K562 (cell line): ENCODE data around the gene PROM2. TPM values are rescaled to one million over a fixed set of nuclear protein-coding genes. Genes with fewer than 3 reads are reported as not detected.

Experiments
- ATAC-seq: fragments of 200-7000 bp; cut with Tn5 transposase; 3 replicates; pipeline ENCODE4 v1.9.1; 2020; ENCODE audit warnings: moderate library complexity
- BruUV-seq: library from RNA; stranded (reverse); fragments of 400-500 nt; replicated peaks from 2 replicates; lab custom pipeline; 2021; lab: Mats Ljungman, UMichigan
- CTCF ChIA-PET: fragments of 300-600 bp; formaldehyde crosslinking; extraction: SDS; loops from one replicate; lab custom pipeline; 2021; ENCODE audit warnings: low intra/inter-chr PET ratio; lab: Yijun Ruan, JAX
- POLR2A ChIA-PET: fragments of 300-600, 350-650 bp; sonication (Branson Sonifier 250); formaldehyde crosslinking; extraction: SDS; loops from one replicate; lab custom pipeline; 2021; ENCODE audit warnings: antibody characterized with exemption, inconsistent platforms; lab: Yijun Ruan, JAX
- DNase-seq, 4 experiments: peaks; one replicate each; pipeline versions ENCODE4 v3.0.0 to v3.0.0-alpha.2; 2011 to 2018; ENCODE audit warnings: low spot score in 3 of 4, mixed read lengths in 3 of 4; ENCODE audit errors: extremely low read depth in 1 of 4
- FAIRE-seq: peaks from 2 replicates; lab custom pipeline; 2011; peaks lifted over from hg19 to GRCh38; lab: Jason Lieb, UNC
- H2AFZ ChIP-seq: 2 replicates; pipeline ENCODE4 v1.6.0; 2011; ENCODE audit warnings: low read depth, low read length, control low read depth, inconsistent platforms
- H3K27ac ChIP-seq: fragments of 200-600 bp; 3 replicates; pipeline ENCODE4 v1.8.0; 2011; ENCODE audit warnings: low read depth, mild to moderate bottlenecking, control low read depth, inconsistent platforms, low read length, moderate library complexity, mixed read lengths; ENCODE audit errors: extremely low read depth
- H3K27me3 ChIP-seq, 2 experiments: fragments of 300-600 bp in 1 of 2; 2 replicates in 1 of 2; 3 replicates in 1 of 2; pipeline versions ENCODE4 v1.6.0 to v1.8.0; 2011; ENCODE audit warnings: inconsistent platforms in 2 of 2, low read length in 2 of 2, mild to moderate bottlenecking in 1 of 2, mixed read lengths in 1 of 2, moderate library complexity in 1 of 2; ENCODE audit not compliant: control insufficient read depth in 2 of 2, insufficient read depth in 2 of 2
- H3K36me3 ChIP-seq: fragments of 300-600 bp; 3 replicates; pipeline ENCODE4 v1.8.0; 2011; ENCODE audit warnings: mild to moderate bottlenecking, low read length, inconsistent platforms; ENCODE audit not compliant: control insufficient read depth, insufficient read depth
- H3K4me1 ChIP-seq, 2 experiments: fragments of 200-600 bp in 1 of 2; replicated peaks in 1 of 2; 2 replicates in 1 of 2; 3 replicates in 1 of 2; pipeline versions ENCODE4 v1.5.1 to v1.8.0; 2011; ENCODE audit warnings: inconsistent platforms in 2 of 2, low read length in 2 of 2, mild to moderate bottlenecking in 1 of 2, mixed read lengths in 1 of 2, moderate library complexity in 1 of 2; ENCODE audit not compliant: control insufficient read depth in 2 of 2, insufficient read depth in 2 of 2
- H3K4me2 ChIP-seq: 2 replicates; pipeline ENCODE4 v1.6.1; 2011; ENCODE audit warnings: low read length, control low read depth, inconsistent platforms, mixed read lengths; ENCODE audit not compliant: insufficient read depth
- H3K4me3 ChIP-seq: fragments of 200-600 bp; sonication (generic), shearing (Covaris generic); 2 replicates; pipeline ENCODE4 v1.5.1; 2016; ENCODE audit warnings: control low read depth, inconsistent platforms
- H3K79me2 ChIP-seq: fragments of 200-600 bp; 3 replicates; pipeline ENCODE4 v1.8.0; 2011; ENCODE audit warnings: low read length, inconsistent platforms; ENCODE audit not compliant: control insufficient read depth, insufficient read depth
- H3K9ac ChIP-seq, 2 experiments: 2 replicates each; pipeline versions ENCODE4 v1.6.0 to v1.6.1; 2011; ENCODE audit warnings: low read depth in 2 of 2, low read length in 2 of 2, control low read depth in 1 of 2, inconsistent platforms in 1 of 2, mild to moderate bottlenecking in 1 of 2, mixed read lengths in 1 of 2; ENCODE audit not compliant: insufficient read depth in 1 of 2
- H3K9me1 ChIP-seq: one replicate; pipeline ENCODE4 v1.6.0; 2011; ENCODE audit warnings: inconsistent platforms, mild to moderate bottlenecking, low read length, moderate library complexity; ENCODE audit not compliant: control insufficient read depth, insufficient read depth
- H3K9me3 ChIP-seq: replicated peaks from 2 replicates; pipeline ENCODE4 v1.5.1; 2011; ENCODE audit warnings: low read depth, low read length, inconsistent platforms; ENCODE audit not compliant: control insufficient read depth, insufficient read depth
- H4K20me1 ChIP-seq: replicated peaks from 2 replicates; pipeline ENCODE4 v1.6.1; 2011; ENCODE audit warnings: low read length, inconsistent platforms, mixed read lengths; ENCODE audit not compliant: control insufficient read depth, insufficient read depth
- NCOA4 ChIP-seq: fragments of 450-650 bp; IDR thresholded peaks from 2 replicates; pipeline ENCODE4 v1.6.1; 2018; ENCODE audit warnings: mild to moderate bottlenecking; ENCODE audit not compliant: partially characterized antibody
- SMAD1 ChIP-seq: fragments of 150-350 bp; IDR thresholded peaks from 2 replicates; pipeline ENCODE4 v1.6.1; 2014; ENCODE audit warnings: low read length, low read depth; ENCODE audit not compliant: partially characterized antibody
- ZNF431 ChIP-seq: sonication (generic); formaldehyde crosslinking; IDR thresholded peaks from 2 replicates; pipeline ENCODE4 v1.8.0; 2022; ENCODE audit warnings: mild to moderate bottlenecking, missing genetic modification reagents
- WGBS: fragments of 100-300 bp; shearing (Covaris generic); methylation state at CpG from one replicate; pipeline ENCODE4 v1.1.6; 2016; ENCODE audit warnings: low coverage, mixed read lengths; ENCODE audit not compliant: insufficient coverage; ENCODE audit errors: missing lambda C conversion rate; 5-methylcytosine and 5-hydroxymethylcytosine counted together
- in situ Hi-C: fragments of 300-500 bp; cut with MboI; formaldehyde crosslinking; loops from 4 replicates; pipeline ENCODE4 v1.15.0; 2018; ENCODE audit warnings: inconsistent platforms, mixed read lengths
- intact Hi-C: fragments of 100-400 bp; cut with micrococcal nuclease; formaldehyde crosslinking; loops from 2 replicates; pipeline ENCODE4 v1.14.2; 2022
- polyA plus RNA-seq, 8 experiments: library from polyadenylated mRNA; depleted of rRNA in 4 of 8; stranded (reverse) in 5 of 8; unstranded in 3 of 8; fragments of >200 nt; fragmentation: Nextera tagmentation in 2 of 8; fragmentation: Illumina TruSeq in 1 of 8; extraction: Ambion mirVana in 2 of 8; extraction: Trizol in 1 of 8; gene quantifications; 2 replicates each; pipeline versions ENCODE4 v1.2.1 to v1.2.3, GENCODE V29; 2011 to 2014; ENCODE audit warnings: inconsistent platforms in 1 of 8, missing spikeins in 1 of 8
- total RNA-seq, 7 experiments: library from RNA; depleted of rRNA in 6 of 7; stranded (reverse); fragments of >200 nt in 6 of 7; fragmentation: Illumina TruSeq in 2 of 7; extraction: Trizol in 2 of 7; gene quantifications; 2 replicates each; pipeline versions ENCODE4 v1.2.1 to v1.2.3, GENCODE V29; 2011 to 2021; ENCODE audit warnings: low replicate concordance in 1 of 7
- TF ChIP-seq, protein P1 (sequence below): fragments of 250-450 bp; sonication (Bioruptor Pico); IDR thresholded peaks from 2 replicates; pipeline ENCODE4 v1.8.0; 2022; ENCODE audit warnings: moderate library complexity, mild to moderate bottlenecking, inconsistent platforms

PROM2 gene
- total and polyA plus RNA-seq, 9 of the 15 experiments (the other 6 are each of a cell fraction or from before 2014, with no cell fraction given) = not detected

DNA sequence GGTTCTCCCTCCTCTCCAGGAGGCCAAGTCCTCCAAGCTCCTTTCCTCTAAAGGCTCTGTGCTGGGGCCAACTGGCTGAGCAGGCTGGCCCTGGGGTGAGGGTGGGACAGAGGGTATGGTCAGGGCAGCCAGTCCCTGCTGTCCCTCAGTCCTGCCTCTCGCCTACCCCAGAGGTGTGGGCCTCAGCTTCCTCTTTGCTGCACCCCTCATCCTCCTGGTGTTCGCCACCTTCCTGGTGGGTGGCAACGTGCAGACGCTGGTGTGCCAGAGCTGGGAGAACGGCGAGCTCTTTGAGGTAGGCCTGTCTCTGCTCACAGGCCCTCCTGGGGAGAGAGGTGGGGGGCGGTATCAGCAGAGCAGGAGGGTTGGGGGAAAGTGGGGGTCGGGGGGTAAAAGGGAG, 6.8 kb downstream of the PROM2 start:
- DNase-seq (no peak), ATAC-seq (no peak), FAIRE-seq (no peak)
- no peak for TF ChIP-seq NCOA4
- TF ChIP-seq ZNF431 = no peak
- BruUV-seq = no TSS peak
- Histone ChIP-seq H4K20me1 (no peaks in the 10 kb centered on the region), H3K79me2 (no peaks in the 10 kb centered on the region), H3K9me3 (no peaks in the 10 kb centered on the region), H3K27ac (no peak overlapping the region), H3K36me3 (no peaks in the 10 kb centered on the region), H3K9me1 (no peaks in the 10 kb centered on the region), H3K9ac (no peak overlapping the region), H3K27me3 (peaks cover 2 to 28% of the 10 kb centered on the region in 2 experiments; a peak in 3 of 5 replicates), H3K4me2 (no peak overlapping the region), H3K4me1 (peaks cover 0 to 15% of the 10 kb centered on the region in 2 experiments; a peak in 2 of 5 replicates), H3K4me3 (no peak overlapping the region), H2AFZ (no peak overlapping the region)
- 0% methylated on average over 5 of the region's 8 CpGs for WGBS
- ChIA-PET POLR2A (no interaction called here), CTCF (no interaction called here)
- intact Hi-C loops (no loop called here), in situ Hi-C loops (no loop called here)

GRCh38 chr2:95281786-95282185, 7.5 kb downstream of the PROM2 start:
- no TSS peak for BruUV-seq
- ATAC-seq = no peak
- Histone ChIP-seq H3K4me2 (no peak overlapping the region), H3K9me1 (no peaks in the 10 kb centered on the region), H3K9ac (no peak overlapping the region), H3K79me2 (no peaks in the 10 kb centered on the region), H3K4me3 (no peak overlapping the region), H3K4me1 (peaks cover 0 to 13% of the 10 kb centered on the region in 2 experiments; a peak in 2 of 5 replicates), H2AFZ (no peak overlapping the region), H3K27ac (no peak overlapping the region), H3K27me3 (peaks cover 0 to 21% of the 10 kb centered on the region in 2 experiments; a peak in 2 of 5 replicates), H4K20me1 (no peaks in the 10 kb centered on the region), H3K9me3 (no peaks in the 10 kb centered on the region), H3K36me3 (no peaks in the 10 kb centered on the region)
- intact Hi-C loops (no loop called here), in situ Hi-C loops (no loop called here)
- POLR2A ChIA-PET = no interaction called here
- 2% methylated on average over 5 of the region's 8 CpGs for WGBS
- CTCF ChIA-PET = no interaction called here
- TF ChIP-seq, protein P1, sequence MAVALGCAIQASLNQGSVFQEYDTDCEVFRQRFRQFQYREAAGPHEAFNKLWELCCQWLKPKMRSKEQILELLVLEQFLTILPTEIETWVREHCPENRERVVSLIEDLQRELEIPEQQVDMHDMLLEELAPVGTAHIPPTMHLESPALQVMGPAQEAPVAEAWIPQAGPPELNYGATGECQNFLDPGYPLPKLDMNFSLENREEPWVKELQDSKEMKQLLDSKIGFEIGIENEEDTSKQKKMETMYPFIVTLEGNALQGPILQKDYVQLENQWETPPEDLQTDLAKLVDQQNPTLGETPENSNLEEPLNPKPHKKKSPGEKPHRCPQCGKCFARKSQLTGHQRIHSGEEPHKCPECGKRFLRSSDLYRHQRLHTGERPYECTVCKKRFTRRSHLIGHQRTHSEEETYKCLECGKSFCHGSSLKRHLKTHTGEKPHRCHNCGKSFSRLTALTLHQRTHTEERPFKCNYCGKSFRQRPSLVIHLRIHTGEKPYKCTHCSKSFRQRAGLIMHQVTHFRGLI (CRISPR knock-in tag) = no peak
- TF ChIP-seq SMAD1 = no peak
- FAIRE-seq = no peak
- no peak for DNase-seq
